SK-N-SH (cell line): Measurements from ENCODE around the gene LSMEM2. TPM values are rescaled to one million over a fixed set of nuclear protein-coding genes. Genes with fewer than 3 reads are reported as not detected.

Source experiments
- CTCF ChIA-PET: fragments of 300-600, 350-600 bp; formaldehyde crosslinking; extraction: SDS; loops from one replicate; lab custom pipeline; 2021; lab: Yijun Ruan, JAX
- POLR2A ChIA-PET: fragments of 350-600 bp; sonication (Branson Sonifier 250); formaldehyde crosslinking; extraction: SDS; loops from one replicate; lab custom pipeline; 2020; ENCODE audit warnings: antibody characterized with exemption, inconsistent platforms; lab: Yijun Ruan, JAX
- DNase-seq: peaks from one replicate; pipeline ENCODE4 v3.0.0; 2012
- H2AFZ ChIP-seq: fragments of 200-600 bp; sonication (generic); 2 replicates; pipeline ENCODE4 v1.8.1; 2016; ENCODE audit warnings: antibody characterized with exemption, mild to moderate bottlenecking, low read depth
- H3F3A ChIP-seq: fragments of 200-600 bp; sonication (generic); replicated peaks from 2 replicates; pipeline ENCODE3; 2016; ENCODE audit warnings: antibody characterized with exemption, mild to moderate bottlenecking; ENCODE audit not compliant: insufficient read depth
- H3K27ac ChIP-seq, 2 experiments: fragments of 200-500 bp in 1 of 2; fragments of 200-600 bp in 1 of 2; sonication (Bioruptor generic) in 1 of 2; sonication (generic), shearing (Covaris generic) in 1 of 2; 2 replicates each; pipeline versions ENCODE4 v1.5.1 to v1.6.1; 2014 to 2016; ENCODE audit warnings: low read depth in 2 of 2, inconsistent platforms in 1 of 2, low read length in 1 of 2, mild to moderate bottlenecking in 1 of 2, mixed read lengths in 1 of 2
- H3K27me3 ChIP-seq: fragments of 200-600 bp; sonication (generic), shearing (Covaris generic); 2 replicates; pipeline ENCODE4 v1.6.1; 2016; ENCODE audit warnings: mixed run types; ENCODE audit not compliant: insufficient read depth
- H3K36me3 ChIP-seq, 2 experiments: fragments of 200-500 bp in 1 of 2; fragments of 200-600 bp in 1 of 2; sonication (Bioruptor generic) in 1 of 2; sonication (generic) in 1 of 2; replicated peaks in 1 of 2; 2 replicates each; pipeline versions ENCODE3 to v1.5.1; 2014 to 2016; ENCODE audit warnings: low read length in 1 of 2, mild to moderate bottlenecking in 1 of 2; ENCODE audit not compliant: insufficient read depth in 2 of 2, control insufficient read depth in 1 of 2
- H3K4me1 ChIP-seq, 2 experiments: fragments of 200-500 bp in 1 of 2; fragments of 200-600 bp in 1 of 2; sonication (Bioruptor generic) in 1 of 2; sonication (generic), shearing (Covaris generic) in 1 of 2; 2 replicates each; pipeline versions ENCODE4 v1.5.1 to v1.6.1; 2014 to 2016; ENCODE audit warnings: low read depth in 1 of 2, low read length in 1 of 2, mixed run types in 1 of 2; ENCODE audit not compliant: insufficient read depth in 2 of 2, control insufficient read depth in 1 of 2
- H3K4me2 ChIP-seq: fragments of 200-600 bp; sonication (generic), shearing (Covaris generic); 2 replicates; pipeline ENCODE4 v1.6.1; 2017; ENCODE audit warnings: mixed run types
- H3K4me3 ChIP-seq, 2 experiments: fragments of 200-500 bp in 1 of 2; fragments of 200-600 bp in 1 of 2; sonication (Bioruptor generic) in 1 of 2; sonication (generic), shearing (Covaris generic) in 1 of 2; 2 replicates each; pipeline versions ENCODE4 v1.5.1 to v1.8.1; 2014 to 2016; ENCODE audit warnings: low read depth in 2 of 2, inconsistent platforms in 1 of 2, low read length in 1 of 2, mild to moderate bottlenecking in 1 of 2, mixed read lengths in 1 of 2, moderate library complexity in 1 of 2
- H3K79me2 ChIP-seq: fragments of 200-600 bp; sonication (generic); 2 replicates; pipeline ENCODE4 v1.8.1; 2017; ENCODE audit warnings: mild to moderate bottlenecking; ENCODE audit not compliant: insufficient read depth
- H3K9ac ChIP-seq: fragments of 200-600 bp; sonication (generic); 2 replicates; pipeline ENCODE4 v1.6.1; 2017; ENCODE audit warnings: mixed run types
- H3K9me2 ChIP-seq: fragments of 200-600 bp; sonication (generic); 2 replicates; pipeline ENCODE4 v1.6.1; 2017; ENCODE audit warnings: mixed run types
- H3K9me3 ChIP-seq: fragments of 200-600 bp; sonication (generic); 2 replicates; pipeline ENCODE4 v1.6.1; 2017; ENCODE audit warnings: mixed run types, mild to moderate bottlenecking, moderate library complexity
- H4K20me1 ChIP-seq: fragments of 200-600 bp; sonication (generic); 2 replicates; pipeline ENCODE4 v1.6.1; 2017; ENCODE audit warnings: mild to moderate bottlenecking, mixed run types; ENCODE audit not compliant: insufficient read depth
- ELF1 ChIP-seq: IDR thresholded peaks from 2 replicates; pipeline ENCODE4 v1.4.0; 2012
- FOXJ3 ChIP-seq: sonication (generic); formaldehyde crosslinking; IDR thresholded peaks from 2 replicates; pipeline ENCODE4 v1.5.1; 2020; ENCODE audit warnings: mild to moderate bottlenecking, missing genetic modification reagents
- FOXM1 ChIP-seq: IDR thresholded peaks from 2 replicates; pipeline ENCODE4 v1.4.0; 2012; ENCODE audit warnings: low read depth, mild to moderate bottlenecking
- JUND ChIP-seq: IDR thresholded peaks from 2 replicates; pipeline ENCODE4 v1.4.0; 2012
- MXI1 ChIP-seq: IDR thresholded peaks from 2 replicates; pipeline ENCODE4 v1.6.1; 2012; ENCODE audit warnings: mild to moderate bottlenecking, low read depth, low read length, improper control_type of control experiment
- NFIC ChIP-seq: IDR thresholded peaks from 2 replicates; pipeline ENCODE4 v1.4.0; 2012; ENCODE audit warnings: borderline replicate concordance
- POLR2AphosphoS5 ChIP-seq: IDR thresholded peaks from 2 replicates; pipeline ENCODE4 v1.6.1; 2012; ENCODE audit warnings: low read depth, low read length
- RFX5 ChIP-seq: IDR thresholded peaks from 2 replicates; pipeline ENCODE4 v1.6.1; 2012; ENCODE audit warnings: mild to moderate bottlenecking, improper control_type of control experiment, low read length
- RXRA ChIP-seq: IDR thresholded peaks from 2 replicates; pipeline ENCODE4 v1.4.0; 2012; ENCODE audit warnings: low read depth, mild to moderate bottlenecking, borderline replicate concordance
- SIN3A ChIP-seq: IDR thresholded peaks from 2 replicates; pipeline ENCODE4 v1.6.1; 2012; ENCODE audit warnings: low read depth, mild to moderate bottlenecking, low read length, moderate library complexity, borderline replicate concordance
- SMC3 ChIP-seq: IDR thresholded peaks from 2 replicates; pipeline ENCODE4 v1.6.1; 2012; ENCODE audit warnings: low read depth, low read length, improper control_type of control experiment
- TAF1 ChIP-seq: IDR thresholded peaks from 2 replicates; pipeline ENCODE4 v1.6.1; 2012; ENCODE audit warnings: low read depth, mild to moderate bottlenecking, low read length, moderate library complexity, borderline replicate concordance
- TCF12 ChIP-seq: IDR thresholded peaks from 2 replicates; pipeline ENCODE4 v1.4.0; 2012
- TEAD4 ChIP-seq: IDR thresholded peaks from 2 replicates; pipeline ENCODE4 v1.4.0; 2012; ENCODE audit warnings: mild to moderate bottlenecking, borderline replicate concordance; ENCODE audit not compliant: insufficient read depth
- WGBS: methylation state at CpG from one replicate; pipeline ENCODE4 v1.1.6; 2017; ENCODE audit warnings: low lambda C conversion rate; 5-methylcytosine and 5-hydroxymethylcytosine counted together
- polyA plus RNA-seq, 3 experiments: library from polyadenylated mRNA; depleted of rRNA; stranded (reverse); fragments of >200 nt; gene quantifications; 2 replicates each; pipeline ENCODE4 v1.2.3, GENCODE V29; 2012
- TF ChIP-seq, protein P1 (sequence below): fragments of 200-600 bp; sonication (generic); IDR thresholded peaks from 2 replicates; pipeline ENCODE4 v1.6.1; 2017; ENCODE audit warnings: antibody characterized with exemption, mild to moderate bottlenecking, moderate library complexity
- TF ChIP-seq, protein P2 (sequence below): IDR thresholded peaks from 2 replicates; pipeline ENCODE4 v1.4.0; 2012; ENCODE audit warnings: low read depth, borderline replicate concordance
- TF ChIP-seq, protein P3 (sequence below): IDR thresholded peaks from 2 replicates; pipeline ENCODE4 v1.6.1; 2012; ENCODE audit warnings: mild to moderate bottlenecking, low read depth, low read length, moderate library complexity

The LSMEM2 gene
- polyA plus RNA-seq, 1 of the 3 experiments (the other 2 are of a cell fraction) = 0.03 TPM

DNA sequence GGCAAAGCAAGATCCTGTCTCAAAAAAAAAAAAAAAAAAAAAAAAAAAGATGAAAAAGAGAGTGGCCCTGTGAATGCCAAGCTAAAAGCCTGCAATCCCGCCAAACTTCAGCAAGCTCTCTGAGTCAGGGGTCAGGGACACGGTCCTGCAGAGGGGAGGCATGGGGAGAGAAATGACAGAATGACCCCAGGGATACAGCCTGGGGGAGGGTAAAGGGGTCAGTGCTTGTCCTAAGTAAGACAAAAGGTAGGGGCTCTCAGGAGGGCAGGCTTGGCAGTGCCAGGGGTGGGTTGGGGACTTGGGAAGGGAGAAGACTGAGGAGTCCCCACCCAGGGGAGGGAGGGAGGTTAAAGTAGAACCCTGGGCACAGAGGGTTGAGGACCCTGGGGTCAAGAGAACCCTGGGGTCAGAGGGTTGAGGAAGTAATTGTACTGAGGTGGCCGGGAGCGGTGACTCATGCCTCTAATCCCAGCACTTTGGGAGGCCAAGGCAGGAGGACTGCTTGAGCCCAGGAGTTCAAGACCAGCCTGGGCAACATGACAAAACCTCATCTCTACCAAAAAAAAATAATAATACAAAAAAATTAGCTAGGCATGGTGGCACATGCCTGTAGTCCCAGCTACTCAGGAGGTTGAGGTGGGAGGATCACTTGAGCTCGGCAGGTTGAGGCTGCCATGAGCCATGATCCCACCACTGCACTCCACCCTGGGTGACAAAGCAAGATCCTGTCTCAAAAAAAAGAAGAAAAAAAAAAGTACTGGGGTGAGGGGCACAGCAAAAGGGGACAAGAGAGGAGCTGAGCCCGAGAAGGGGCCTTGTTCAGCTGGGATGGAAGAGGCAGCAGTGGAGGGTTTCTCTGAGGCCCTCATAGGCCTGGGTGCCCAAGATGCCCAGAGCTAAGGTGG lies 15.2 kb upstream of the LSMEM2 start:
- Histone ChIP-seq H3K27ac (peak overlapping the region; percentile 71 to 83), H3K9me2 (no peaks in the 10 kb centered on the region), H3K27me3 (no peaks in the 10 kb centered on the region), H3F3A (peaks cover 36% of the 10 kb centered on the region), H3K36me3 (peaks cover under 1 to 7% of the 10 kb centered on the region in 2 experiments), H3K4me3 (no peak overlapping the region), H3K4me2 (peak overlapping the region; percentile 78), H4K20me1 (no peaks in the 10 kb centered on the region), H3K9me3 (no peaks in the 10 kb centered on the region), H2AFZ (no peak overlapping the region), H3K4me1 (peaks cover 26 to 42% of the 10 kb centered on the region in 2 experiments; a peak in 3 of 4 replicates), H3K9ac (peak overlapping the region; percentile 58; the same call in 1 of the 2 replicates), H3K79me2 (peaks cover 12% of the 10 kb centered on the region)
- ChIA-PET POLR2A (interaction anchor here (0.6 kb wide), 3 partner anchors 24 to 74 kb away, joined by 3 to 4 read pairs (median 3); no protein-coding TSS in a partner anchor), CTCF (interaction anchor here (0.6 to 6.6 kb wide), 16 partner anchors 9 to 72 kb away, joined by 3 to 49 read pairs (median 3); partner anchors contain the start of genes GNAT1 and HYAL2)
- TF ChIP-seq TAF1 (no peak), POLR2AphosphoS5 (0 out of 2 replicates have a peak, but pooled peaks have one; percentile 18)
- WGBS = 65% methylated on average over 5 of the region's 6 CpGs
- no peak for DNase-seq

DNA sequence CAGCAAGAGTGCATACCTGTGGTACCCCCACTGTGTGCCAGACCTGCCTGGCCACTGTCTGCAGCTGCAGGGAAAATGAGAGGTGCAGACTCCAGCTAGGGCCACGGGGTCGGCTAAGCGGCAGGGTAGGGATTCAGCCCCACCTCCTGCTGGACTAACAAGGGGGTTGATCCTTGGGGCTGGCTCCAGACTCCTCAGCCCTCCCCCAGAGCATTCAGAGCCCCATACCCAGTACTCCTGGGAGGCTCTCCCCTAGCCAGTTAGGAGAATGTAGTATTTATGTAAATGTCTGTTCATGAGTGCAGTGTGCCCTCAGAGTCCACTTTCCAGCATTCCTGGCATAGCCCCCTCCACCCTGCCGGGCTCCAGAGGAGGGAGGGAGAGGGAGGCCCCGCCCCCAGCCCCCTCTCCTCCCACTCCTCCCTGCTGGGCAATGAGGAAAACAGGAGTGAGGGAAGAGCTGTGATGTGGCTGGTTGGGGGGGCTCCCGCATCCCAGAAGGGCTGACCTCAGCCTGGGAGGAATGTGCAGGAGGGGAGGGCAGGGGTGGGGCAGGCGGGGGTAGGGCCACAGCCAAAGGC lies 14.4 kb upstream of the LSMEM2 start:
- ChIA-PET POLR2A (interaction anchor here (0.6 to 1.0 kb wide), 4 partner anchors 25 to 347 kb away, joined by 3 to 4 read pairs (median 3); partner anchors contain the start of gene CISH), CTCF (interaction anchor here (0.7 to 6.6 kb wide), 15 partner anchors 8 to 142 kb away, joined by 3 to 49 read pairs (median 3); partner anchors contain the start of genes GNAT1 and HYAL2)
- DNase-seq = peak; percentile 83
- peaks cover 12% of the 10 kb centered on the region for H3K79me2 ChIP-seq
- no peak overlapping the region for H3K4me3 ChIP-seq
- no peaks in the 10 kb centered on the region for H4K20me1 ChIP-seq
- peaks cover 30 to 40% of the 10 kb centered on the region in 2 experiments; a peak in 3 of 4 replicates for H3K4me1 ChIP-seq
- peak overlapping the region; percentile 78 for H3K4me2 ChIP-seq
- peaks cover 0 to under 1% of the 10 kb centered on the region in 2 experiments for H3K36me3 ChIP-seq
- H3F3A ChIP-seq = peaks cover 30% of the 10 kb centered on the region
- WGBS = 10% methylated on average over 3 of the region's 7 CpGs
- H3K27me3 ChIP-seq = no peaks in the 10 kb centered on the region
- H2AFZ ChIP-seq = no peak overlapping the region
- H3K9ac ChIP-seq = peak overlapping the region; percentile 58; the same call in 1 of the 2 replicates
- H3K9me2 ChIP-seq = no peaks in the 10 kb centered on the region
- H3K27ac ChIP-seq = peak overlapping the region; percentile 71 to 83
- no peaks in the 10 kb centered on the region for H3K9me3 ChIP-seq
- TF ChIP-seq, protein P1, sequence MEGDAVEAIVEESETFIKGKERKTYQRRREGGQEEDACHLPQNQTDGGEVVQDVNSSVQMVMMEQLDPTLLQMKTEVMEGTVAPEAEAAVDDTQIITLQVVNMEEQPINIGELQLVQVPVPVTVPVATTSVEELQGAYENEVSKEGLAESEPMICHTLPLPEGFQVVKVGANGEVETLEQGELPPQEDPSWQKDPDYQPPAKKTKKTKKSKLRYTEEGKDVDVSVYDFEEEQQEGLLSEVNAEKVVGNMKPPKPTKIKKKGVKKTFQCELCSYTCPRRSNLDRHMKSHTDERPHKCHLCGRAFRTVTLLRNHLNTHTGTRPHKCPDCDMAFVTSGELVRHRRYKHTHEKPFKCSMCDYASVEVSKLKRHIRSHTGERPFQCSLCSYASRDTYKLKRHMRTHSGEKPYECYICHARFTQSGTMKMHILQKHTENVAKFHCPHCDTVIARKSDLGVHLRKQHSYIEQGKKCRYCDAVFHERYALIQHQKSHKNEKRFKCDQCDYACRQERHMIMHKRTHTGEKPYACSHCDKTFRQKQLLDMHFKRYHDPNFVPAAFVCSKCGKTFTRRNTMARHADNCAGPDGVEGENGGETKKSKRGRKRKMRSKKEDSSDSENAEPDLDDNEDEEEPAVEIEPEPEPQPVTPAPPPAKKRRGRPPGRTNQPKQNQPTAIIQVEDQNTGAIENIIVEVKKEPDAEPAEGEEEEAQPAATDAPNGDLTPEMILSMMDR = no peak
- no peak; the same call in 1 of the 2 replicates for TF ChIP-seq JUND
- TF ChIP-seq, protein P2, sequence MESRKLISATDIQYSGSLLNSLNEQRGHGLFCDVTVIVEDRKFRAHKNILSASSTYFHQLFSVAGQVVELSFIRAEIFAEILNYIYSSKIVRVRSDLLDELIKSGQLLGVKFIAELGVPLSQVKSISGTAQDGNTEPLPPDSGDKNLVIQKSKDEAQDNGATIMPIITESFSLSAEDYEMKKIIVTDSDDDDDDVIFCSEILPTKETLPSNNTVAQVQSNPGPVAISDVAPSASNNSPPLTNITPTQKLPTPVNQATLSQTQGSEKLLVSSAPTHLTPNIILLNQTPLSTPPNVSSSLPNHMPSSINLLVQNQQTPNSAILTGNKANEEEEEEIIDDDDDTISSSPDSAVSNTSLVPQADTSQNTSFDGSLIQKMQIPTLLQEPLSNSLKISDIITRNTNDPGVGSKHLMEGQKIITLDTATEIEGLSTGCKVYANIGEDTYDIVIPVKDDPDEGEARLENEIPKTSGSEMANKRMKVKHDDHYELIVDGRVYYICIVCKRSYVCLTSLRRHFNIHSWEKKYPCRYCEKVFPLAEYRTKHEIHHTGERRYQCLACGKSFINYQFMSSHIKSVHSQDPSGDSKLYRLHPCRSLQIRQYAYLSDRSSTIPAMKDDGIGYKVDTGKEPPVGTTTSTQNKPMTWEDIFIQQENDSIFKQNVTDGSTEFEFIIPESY = peak; percentile 47; the same call in 1 of the 2 replicates
- no peak for TF ChIP-seq ELF1
- no peak for TF ChIP-seq MXI1
- TF ChIP-seq RFX5 = no peak
- TF ChIP-seq TEAD4 = peak; percentile 90
- TF ChIP-seq FOXJ3 (CRISPR knock-in tag) = no peak
- TF ChIP-seq RXRA = no peak; the same call in 1 of the 2 replicates
- TF ChIP-seq TCF12 = peak; percentile 72
- TF ChIP-seq TAF1 = 0 out of 2 replicates have a peak, but pooled peaks have one; percentile 17
- TF ChIP-seq, protein P3, sequence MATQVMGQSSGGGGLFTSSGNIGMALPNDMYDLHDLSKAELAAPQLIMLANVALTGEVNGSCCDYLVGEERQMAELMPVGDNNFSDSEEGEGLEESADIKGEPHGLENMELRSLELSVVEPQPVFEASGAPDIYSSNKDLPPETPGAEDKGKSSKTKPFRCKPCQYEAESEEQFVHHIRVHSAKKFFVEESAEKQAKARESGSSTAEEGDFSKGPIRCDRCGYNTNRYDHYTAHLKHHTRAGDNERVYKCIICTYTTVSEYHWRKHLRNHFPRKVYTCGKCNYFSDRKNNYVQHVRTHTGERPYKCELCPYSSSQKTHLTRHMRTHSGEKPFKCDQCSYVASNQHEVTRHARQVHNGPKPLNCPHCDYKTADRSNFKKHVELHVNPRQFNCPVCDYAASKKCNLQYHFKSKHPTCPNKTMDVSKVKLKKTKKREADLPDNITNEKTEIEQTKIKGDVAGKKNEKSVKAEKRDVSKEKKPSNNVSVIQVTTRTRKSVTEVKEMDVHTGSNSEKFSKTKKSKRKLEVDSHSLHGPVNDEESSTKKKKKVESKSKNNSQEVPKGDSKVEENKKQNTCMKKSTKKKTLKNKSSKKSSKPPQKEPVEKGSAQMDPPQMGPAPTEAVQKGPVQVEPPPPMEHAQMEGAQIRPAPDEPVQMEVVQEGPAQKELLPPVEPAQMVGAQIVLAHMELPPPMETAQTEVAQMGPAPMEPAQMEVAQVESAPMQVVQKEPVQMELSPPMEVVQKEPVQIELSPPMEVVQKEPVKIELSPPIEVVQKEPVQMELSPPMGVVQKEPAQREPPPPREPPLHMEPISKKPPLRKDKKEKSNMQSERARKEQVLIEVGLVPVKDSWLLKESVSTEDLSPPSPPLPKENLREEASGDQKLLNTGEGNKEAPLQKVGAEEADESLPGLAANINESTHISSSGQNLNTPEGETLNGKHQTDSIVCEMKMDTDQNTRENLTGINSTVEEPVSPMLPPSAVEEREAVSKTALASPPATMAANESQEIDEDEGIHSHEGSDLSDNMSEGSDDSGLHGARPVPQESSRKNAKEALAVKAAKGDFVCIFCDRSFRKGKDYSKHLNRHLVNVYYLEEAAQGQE = no peak
- TF ChIP-seq FOXM1 = no peak
- TF ChIP-seq SIN3A = peak; percentile 58; the same call in 1 of the 2 replicates
- peak; percentile 23; the same call in 1 of the 2 replicates for TF ChIP-seq NFIC
- TF ChIP-seq SMC3 = no peak
